Measurements from ENCODE around the gene MICAL2.
"Not testable (repeated sequence)": the region's sequence is repeated elsewhere in the genome, so short reads cannot be mapped to it uniquely, and the experiment has no call there.

The MICAL2 gene

GRCh38 chr11:12139144-12139881 lies 28.9 kb downstream of the MICAL2 start:
- DNase-seq: no peak

GRCh38 chr11:12140186-12140793 lies 29.9 kb downstream of the MICAL2 start:
- no peak for DNase-seq

DNA sequence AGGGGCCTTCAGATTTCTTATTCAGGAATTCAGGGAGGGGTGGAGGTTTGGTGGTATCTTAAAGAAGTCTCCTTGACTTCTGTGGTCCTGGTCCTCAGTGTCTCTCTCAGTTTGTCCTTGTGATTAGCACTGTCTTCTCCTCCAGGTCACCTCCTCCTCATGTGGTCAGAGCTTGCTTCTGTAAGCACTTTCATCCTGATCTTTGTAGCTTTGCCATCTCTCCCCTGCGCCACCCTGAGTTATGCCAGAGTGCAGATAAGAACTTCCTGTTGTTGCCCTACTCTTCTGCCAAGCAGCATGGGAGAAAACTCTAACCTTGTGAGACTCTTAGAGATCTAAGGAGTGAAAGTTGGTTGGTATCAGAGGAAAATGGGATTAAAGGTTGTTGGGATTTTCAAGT lies 30.9 kb downstream of the MICAL2 start:
- DNase-seq: no peak

- DNase-seq: no peak
These were observed 31.8 kb downstream of the MICAL2 start for GRCh38 chr11:12142176-12142575.

DNA sequence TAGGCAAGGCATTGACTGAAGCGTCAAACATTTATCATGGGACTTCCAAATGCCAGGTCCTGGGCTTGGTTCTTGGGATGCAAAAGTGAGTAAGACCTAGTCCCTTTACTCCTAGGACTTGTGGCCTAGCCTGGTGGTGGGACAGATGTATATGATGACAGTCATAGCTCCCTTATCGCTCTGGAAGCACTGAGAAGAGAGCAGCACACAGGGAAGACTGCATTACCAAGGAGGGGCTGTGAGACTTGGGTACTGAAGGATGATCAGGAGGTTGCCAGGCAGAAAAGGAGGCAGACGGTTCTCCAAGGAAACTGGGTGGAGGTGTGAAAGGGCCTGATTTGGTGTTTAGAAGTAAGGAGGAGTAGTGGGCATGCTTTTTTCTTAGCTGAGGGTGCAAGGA lies 32.5 kb downstream of the MICAL2 start:
- DNase-seq: no peak

DNA sequence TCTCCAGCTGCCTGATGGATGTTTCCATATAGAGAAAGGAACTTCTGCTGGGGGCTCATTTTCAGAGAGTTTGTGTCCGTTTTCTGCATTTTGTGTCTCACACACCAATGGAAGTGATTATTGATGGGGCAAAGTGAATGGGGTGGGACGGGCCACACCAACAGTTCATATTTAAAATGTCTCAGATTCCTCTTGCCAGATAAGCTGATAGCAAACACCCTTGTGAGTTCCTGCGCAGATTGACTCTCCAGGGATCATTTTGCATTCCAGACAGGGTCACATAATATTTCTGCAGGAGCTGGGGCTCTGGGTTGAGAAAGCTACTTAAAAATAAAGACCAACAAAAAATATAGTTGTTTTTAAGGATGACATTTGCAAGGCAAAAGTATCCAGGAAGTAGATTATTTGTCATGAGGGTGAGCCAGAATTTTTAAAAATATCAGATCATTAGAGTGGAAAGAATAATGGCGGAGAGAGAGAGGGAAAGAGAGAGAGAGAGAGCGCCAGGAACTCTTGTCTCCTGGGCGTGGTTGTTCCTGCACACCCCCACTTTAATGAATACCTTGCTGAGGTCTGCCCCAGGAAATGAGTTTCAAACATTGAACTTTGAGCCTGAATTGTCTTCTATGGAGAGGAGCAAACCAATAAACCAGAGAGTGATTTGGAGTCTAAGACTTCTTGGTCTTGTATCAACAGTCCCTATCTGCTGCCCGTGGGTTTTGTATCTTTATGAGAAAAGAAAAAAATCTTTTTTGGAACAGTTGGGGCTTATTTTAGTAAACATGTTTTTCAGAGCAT lies 33.3 kb downstream of the MICAL2 start:
- no peak for DNase-seq

DNA sequence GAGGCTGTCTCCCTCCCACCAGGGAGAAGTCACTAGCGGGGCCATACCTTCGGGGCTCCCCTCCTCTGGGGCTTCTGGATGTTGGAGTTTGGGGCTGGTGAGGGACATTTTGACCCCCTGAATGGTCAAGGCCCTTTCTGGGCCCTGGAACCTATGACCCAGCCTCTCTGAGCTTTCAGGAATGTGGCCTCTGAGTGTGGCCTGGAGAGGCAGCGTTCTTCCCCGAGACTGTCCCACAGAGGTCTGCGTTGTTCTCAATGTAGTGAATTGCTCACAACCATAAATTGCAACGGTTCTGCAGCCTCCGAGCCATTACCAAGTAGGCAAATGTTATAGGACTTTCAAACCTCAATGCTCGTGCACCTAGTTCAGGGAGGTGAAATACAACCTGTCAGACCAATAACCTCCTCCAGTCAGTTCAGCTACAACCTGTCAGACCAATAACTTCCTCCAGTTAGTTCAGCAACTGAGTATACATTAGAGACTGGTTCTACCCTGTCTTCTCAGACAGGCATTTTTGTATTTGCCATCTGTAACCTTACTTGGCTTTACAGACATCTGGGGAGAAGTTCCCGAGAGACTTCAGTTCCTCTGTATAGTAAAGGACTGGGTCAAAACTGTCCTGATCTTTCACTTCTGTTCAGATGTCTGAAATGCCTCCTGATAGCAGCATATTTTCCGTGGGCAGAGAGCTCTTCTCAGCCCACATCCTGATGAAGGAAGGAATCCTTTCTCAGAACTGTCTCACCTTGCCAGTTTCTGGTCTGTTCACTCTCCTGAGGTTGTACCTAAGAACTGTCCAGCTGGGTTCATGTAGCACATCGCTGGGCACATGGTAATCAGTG lies 34.2 kb downstream of the MICAL2 start:
- DNase-seq: no peak

GRCh38 chr11:12146678-12147077 lies 36.3 kb downstream of the MICAL2 start:
- not testable (repeated sequence) for DNase-seq

- DNase-seq: no peak
These were observed 37.4 kb downstream of the MICAL2 start for GRCh38 chr11:12147827-12148226.

DNA sequence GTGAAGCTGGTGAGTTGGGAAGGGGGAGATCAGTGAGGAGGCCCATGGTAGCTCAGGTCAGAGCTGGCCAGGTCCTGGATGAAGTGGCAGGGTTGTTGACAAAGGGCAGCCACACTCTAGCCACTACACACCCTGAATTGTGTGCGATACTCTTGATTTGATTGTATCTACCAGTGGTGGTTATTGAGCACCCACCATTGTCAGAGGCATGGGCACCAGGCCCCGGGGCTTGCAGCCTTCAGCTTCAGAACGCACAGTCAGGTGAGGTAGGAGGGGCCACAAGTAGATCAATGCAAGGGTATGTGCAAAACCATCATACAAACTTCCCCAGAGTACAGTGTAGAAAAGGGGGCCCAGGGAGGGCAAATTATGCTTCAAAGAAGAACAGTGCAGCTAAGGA lies 38.1 kb downstream of the MICAL2 start:
- no peak for DNase-seq

DNA sequence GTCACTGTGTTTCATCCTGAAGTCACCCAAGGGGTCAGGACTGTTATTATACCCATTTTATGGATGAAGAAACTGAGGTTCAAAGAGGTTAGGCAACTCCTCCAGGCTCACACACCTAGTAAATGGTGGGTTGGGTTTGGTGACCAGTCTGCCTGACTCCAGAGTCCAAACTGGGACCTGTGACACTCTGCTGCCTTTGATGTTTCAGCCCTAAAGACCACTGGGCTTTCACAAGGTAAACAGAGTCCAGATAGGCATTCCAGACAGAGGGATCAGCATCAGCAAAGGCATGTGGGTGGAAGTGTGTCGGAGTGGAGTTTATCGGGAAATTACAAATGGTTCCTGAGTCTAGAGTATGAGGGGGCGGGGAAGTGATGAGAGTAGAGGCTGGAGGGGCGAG lies 38.5 kb downstream of the MICAL2 start:
- no peak for DNase-seq

- DNase-seq: no peak
These were observed 39.4 kb downstream of the MICAL2 start for GRCh38 chr11:12149672-12150225.

GRCh38 chr11:12150831-12151382 lies 40.5 kb downstream of the MICAL2 start:
- no peak for DNase-seq

DNA sequence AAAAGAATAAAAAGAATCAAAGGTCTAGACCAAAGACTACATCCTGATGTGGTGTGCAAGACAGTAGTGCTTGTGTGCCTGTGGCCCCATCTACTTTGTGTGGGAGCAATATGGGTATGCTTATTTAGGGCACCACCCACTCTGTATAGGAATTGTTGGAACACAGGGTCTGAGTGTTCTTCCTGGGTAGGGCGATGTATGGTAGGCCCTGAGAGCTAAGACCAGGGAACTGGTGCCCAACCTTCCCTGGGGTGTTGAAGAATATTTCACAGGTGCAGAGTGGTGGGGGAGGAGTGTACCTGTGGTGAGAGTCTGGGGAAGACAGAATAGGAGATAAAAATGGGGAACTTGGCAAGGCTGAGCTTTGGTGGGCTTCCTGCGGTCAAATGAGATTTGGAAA lies 41.9 kb downstream of the MICAL2 start:
- no peak for DNase-seq

GRCh38 chr11:12154871-12155668 lies 44.7 kb downstream of the MICAL2 start:
- no peak for DNase-seq

- no peak for DNase-seq
These were observed 45.3 kb downstream of the MICAL2 start for GRCh38 chr11:12155696-12156095.

- no peak for DNase-seq
These were observed 46.1 kb downstream of the MICAL2 start for GRCh38 chr11:12156301-12157140.

- no peak for DNase-seq
These were observed 46.9 kb downstream of the MICAL2 start for GRCh38 chr11:12157241-12157661.

DNA sequence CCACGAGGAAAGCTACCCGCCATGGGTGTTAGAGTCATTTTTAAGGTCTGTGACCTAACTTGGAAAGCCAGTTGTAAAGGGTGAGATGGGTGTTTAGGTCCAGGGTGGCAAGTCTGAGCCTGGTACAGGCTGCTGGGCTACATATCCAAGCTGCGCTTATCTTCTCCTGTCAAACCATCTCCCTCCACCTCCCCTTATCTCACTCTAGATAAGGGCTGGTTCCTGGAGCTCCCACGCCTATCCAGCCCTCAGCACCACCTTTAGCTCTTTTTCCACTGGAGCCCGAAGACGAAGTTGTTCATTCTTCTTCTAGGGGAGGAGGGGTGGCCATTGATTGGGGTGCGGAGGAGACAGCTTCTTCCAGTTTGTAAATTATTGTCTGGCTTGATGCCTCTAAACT lies 48.5 kb downstream of the MICAL2 start:
- no peak for DNase-seq

- no peak for DNase-seq
These were observed 49.1 kb downstream of the MICAL2 start for GRCh38 chr11:12159351-12160099.
